Stomach (tissue), 4 donors: Measurements from ENCODE around the gene BOLA2B.

Experiments
- CTCF ChIP-seq, 7 experiments: fragments of 450-650 bp in 4 of 7; fragments of 200-600 bp in 3 of 7; sonication (generic) in 3 of 7; IDR thresholded peaks; one replicate each; pipeline ENCODE4 v1.5.1; 2016 to 2019; ENCODE audit warnings: antibody characterized with exemption in 7 of 7, control low read depth in 2 of 7, mild to moderate bottlenecking in 1 of 7
- EP300 ChIP-seq: sonication (generic); formaldehyde crosslinking; IDR thresholded peaks from one replicate; pipeline ENCODE4 v1.6.1; 2017; ENCODE audit warnings: antibody characterized with exemption
- POLR2A ChIP-seq, 4 donors: fragments of 450-650 bp; IDR thresholded peaks; one replicate each; pipeline ENCODE4 v1.6.1; 2016; ENCODE audit warnings: antibody characterized with exemption in 4 of 4, control low read depth in 2 of 4, mild to moderate bottlenecking in 1 of 4, moderate library complexity in 1 of 4

DNA sequence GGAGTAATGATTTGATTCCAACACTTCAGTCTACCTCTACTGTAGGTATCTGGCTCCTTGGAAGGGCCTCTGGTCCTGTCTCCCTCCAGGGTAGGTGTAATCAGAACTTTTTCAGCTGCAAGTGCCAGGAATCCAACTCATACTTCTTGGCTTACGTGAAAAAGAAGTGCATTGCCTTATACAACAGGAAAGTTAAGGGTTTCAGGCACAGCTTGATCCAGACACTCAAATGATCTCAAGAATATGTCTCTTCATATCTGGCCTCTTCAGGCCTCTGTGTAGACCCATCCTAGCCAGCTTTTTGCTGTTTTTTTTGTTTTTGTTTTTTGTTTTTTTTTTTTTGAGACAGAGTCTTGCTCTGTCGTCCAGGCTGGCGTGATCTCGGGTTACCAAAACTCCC lies 14.3 kb downstream of the BOLA2B start:
- no peak for TF ChIP-seq CTCF (IDR thresholded peaks at IDR 0.05)
- no peak for TF ChIP-seq EP300
- TF ChIP-seq POLR2A (IDR thresholded peaks at IDR 0.05) = no peak
